Activated CD8-positive, alpha-beta memory T cell treated with anti-CD3 and anti-CD28 coated beads, Interleukin-2, amount 10 ng/mL, durations not matched to agents 7 days and 5 days (primary cell): ENCODE data around the gene CHMP4A. TPM values are rescaled to one million over a fixed set of nuclear protein-coding genes. Genes with fewer than 3 reads are reported as not detected.
"Not testable (repeated sequence)": the region's sequence is repeated elsewhere in the genome, so short reads cannot be mapped to it uniquely, and the experiment has no call there.

Experiments used
- ATAC-seq: fragments of 150-1000 bp; cut with Tn5 transposase; one replicate; pipeline ENCODE4 v1.10.0; 2021; ENCODE audit warnings: moderate library complexity
- CTCF ChIA-PET: fragments of 350-600 bp; sonication (Branson Sonifier 250); formaldehyde crosslinking; loops from one replicate; lab custom pipeline; 2021; ENCODE audit warnings: antibody characterized with exemption; lab: Charles Lee
- DNase-seq: peaks from one replicate; pipeline ENCODE4 v3.0.0-alpha.2; 2020
- H3K27ac Mint-ChIP-seq: one replicate; pipeline ENCODE4 v1.8.0; 2021; ENCODE audit warnings: mild to moderate bottlenecking, mixed read lengths
- H3K27me3 Mint-ChIP-seq: one replicate; pipeline ENCODE4 v1.8.0; 2021; ENCODE audit warnings: mixed read lengths
- H3K36me3 Mint-ChIP-seq: one replicate; pipeline ENCODE4 v1.8.0; 2021; ENCODE audit warnings: mild to moderate bottlenecking, mixed read lengths
- H3K4me1 Mint-ChIP-seq: one replicate; pipeline ENCODE4 v1.8.0; 2021; ENCODE audit warnings: mixed read lengths
- H3K4me3 Mint-ChIP-seq: one replicate; pipeline ENCODE4 v1.8.0; 2021; ENCODE audit warnings: mild to moderate bottlenecking, moderate library complexity, mixed read lengths
- H3K9me3 Mint-ChIP-seq: one replicate; pipeline ENCODE4 v1.8.0; 2022; ENCODE audit warnings: low read depth, mixed read lengths
- total RNA-seq, 2 experiments: library from RNA; stranded (reverse); gene quantifications; one replicate each; pipeline ENCODE4 v1.2.3, GENCODE V29; 2021

Gene CHMP4A
- total RNA-seq, 2 experiments from 2014 or later: 80.5 to 82.5 TPM

GRCh38 chr14:24231263-24232120, 18.2 kb upstream of the CHMP4A start:
- peak overlapping the region; percentile 84 for H3K4me3 Mint-ChIP-seq
- peaks cover 55% of the 10 kb centered on the region for H3K4me1 Mint-ChIP-seq
- H3K9me3 Mint-ChIP-seq: no peaks in the 10 kb centered on the region
- CTCF ChIA-PET: interaction anchor here (0.6 to 1.7 kb wide), 6 partner anchors 11 to 166 kb away, joined by 3 to 12 read pairs (median 4); partner anchors contain the start of genes MDP1 and TINF2
- H3K36me3 Mint-ChIP-seq: peaks cover 27% of the 10 kb centered on the region
- ATAC-seq (peak; percentile 26), DNase-seq (peak; percentile 65)
- H3K27me3 Mint-ChIP-seq: no peaks in the 10 kb centered on the region
- H3K27ac Mint-ChIP-seq: peak overlapping the region; percentile 95

- H3K36me3 Mint-ChIP-seq: peaks cover 13% of the 10 kb centered on the region
- DNase-seq (no peak), ATAC-seq (no peak)
- CTCF ChIA-PET: interaction anchor here (0.7 to 2.7 kb wide), 7 partner anchors 9 to 203 kb away, joined by 3 to 13 read pairs (median 3); partner anchors contain the start of gene TINF2
- H3K27ac Mint-ChIP-seq: no peak overlapping the region
- no peaks in the 10 kb centered on the region for H3K9me3 Mint-ChIP-seq
- H3K4me3 Mint-ChIP-seq: no peak overlapping the region
- no peaks in the 10 kb centered on the region for H3K27me3 Mint-ChIP-seq
- H3K4me1 Mint-ChIP-seq: peaks cover 40% of the 10 kb centered on the region
Observed at GRCh38 chr14:24228902-24229301, 15.6 kb upstream of the CHMP4A start.

- H3K4me1 Mint-ChIP-seq: peaks cover 31% of the 10 kb centered on the region
- no peaks in the 10 kb centered on the region for H3K27me3 Mint-ChIP-seq
- DNase-seq (no peak), ATAC-seq (no peak)
- no peak overlapping the region for H3K27ac Mint-ChIP-seq
- CTCF ChIA-PET: interaction anchor here (1.7 to 2.7 kb wide), 2 partner anchors 10 to 16 kb away, joined by 6 to 13 read pairs; partner anchors contain the start of genes MDP1 and TINF2
- H3K9me3 Mint-ChIP-seq: no peaks in the 10 kb centered on the region
- peaks cover 13% of the 10 kb centered on the region for H3K36me3 Mint-ChIP-seq
- H3K4me3 Mint-ChIP-seq: no peak overlapping the region
Observed at GRCh38 chr14:24226473-24226872, 13.2 kb upstream of the CHMP4A start.

DNA sequence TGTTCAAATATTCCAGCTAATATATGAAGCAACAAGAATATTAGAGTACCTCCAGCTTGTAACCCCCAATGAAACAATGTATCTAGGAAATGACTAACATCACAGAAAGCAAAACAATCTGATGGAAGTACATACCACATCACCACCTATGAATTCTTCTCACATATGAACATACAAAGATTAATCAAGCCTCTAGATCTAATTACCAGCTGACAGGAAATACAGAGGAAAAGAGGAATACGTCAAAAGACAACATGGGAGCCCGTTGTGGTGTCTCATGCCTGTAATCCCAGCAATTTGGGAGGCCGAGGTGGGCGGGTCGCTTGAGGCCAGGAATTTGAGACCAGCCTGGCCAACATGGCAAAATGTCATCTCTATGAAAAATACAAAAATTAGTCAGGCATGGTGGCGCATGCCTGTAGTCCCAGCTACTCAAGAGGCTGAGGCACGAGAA, 11.4 kb upstream of the CHMP4A start:
- H3K4me1 Mint-ChIP-seq: peaks cover 24% of the 10 kb centered on the region
- no peak overlapping the region for H3K27ac Mint-ChIP-seq
- peaks cover 13% of the 10 kb centered on the region for H3K36me3 Mint-ChIP-seq
- ATAC-seq: no peak
- CTCF ChIA-PET: interaction anchor here (1.0 to 2.0 kb wide), 3 partner anchors 9 to 84 kb away, joined by 3 to 6 read pairs (median 3); partner anchors contain the start of genes CHMP4A and MDP1
- no peak for DNase-seq
- H3K4me3 Mint-ChIP-seq: no peak overlapping the region
- H3K27me3 Mint-ChIP-seq: no peaks in the 10 kb centered on the region
- no peaks in the 10 kb centered on the region for H3K9me3 Mint-ChIP-seq

- ATAC-seq, DNase-seq, H3K27ac Mint-ChIP-seq, H3K27me3 Mint-ChIP-seq, H3K9me3 Mint-ChIP-seq, H3K4me3 Mint-ChIP-seq: not testable (repeated sequence)
- Mint-ChIP-seq H3K4me1 (peaks cover 21% of the 10 kb centered on the region), H3K36me3 (peaks cover 11% of the 10 kb centered on the region)
- CTCF ChIA-PET: interaction anchor here (0.8 kb wide), 1 partner anchor 48 kb away, joined by 3 read pairs; the partner anchor contains the start of gene RABGGTA
Observed at GRCh38 chr14:24222987-24223386, 9.7 kb upstream of the CHMP4A start.

- H3K27ac Mint-ChIP-seq: peak overlapping the region; percentile 34
- CTCF ChIA-PET: interaction anchor here (0.6 to 1.5 kb wide), 7 partner anchors 9 to 217 kb away, joined by 3 to 6 read pairs (median 3); partner anchors contain the start of gene RABGGTA
Observed at GRCh38 chr14:24219521-24219920, 6.2 kb upstream of the CHMP4A start.

DNA sequence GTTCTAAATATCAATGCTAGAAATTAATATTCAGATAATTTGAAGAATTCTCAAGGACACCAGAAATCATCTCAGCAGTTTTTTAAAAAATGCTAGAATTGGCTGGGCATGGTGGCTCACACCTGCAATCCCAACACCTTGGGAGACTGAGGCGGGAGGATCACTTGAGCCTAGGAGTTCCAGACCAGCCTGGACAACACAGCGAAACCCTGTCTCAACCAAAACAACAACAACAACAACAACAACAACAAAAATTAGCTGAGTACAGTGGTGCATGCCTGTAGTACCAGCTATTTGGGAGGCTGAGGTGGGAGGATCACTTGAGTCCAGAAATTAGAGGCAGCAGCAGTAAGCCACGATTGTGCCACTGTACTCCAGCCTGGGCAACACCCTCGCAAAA, 5.8 kb upstream of the CHMP4A start:
- H3K4me1 Mint-ChIP-seq: peaks cover 24% of the 10 kb centered on the region
- CTCF ChIA-PET: interaction anchor here (0.8 to 1.5 kb wide), 4 partner anchors 9 to 217 kb away, joined by 3 to 6 read pairs (median 3); no protein-coding TSS in a partner anchor
- no peaks in the 10 kb centered on the region for H3K9me3 Mint-ChIP-seq
- no peak overlapping the region for H3K27ac Mint-ChIP-seq
- no peaks in the 10 kb centered on the region for H3K27me3 Mint-ChIP-seq
- DNase-seq: no peak
- peaks cover 7% of the 10 kb centered on the region for H3K36me3 Mint-ChIP-seq
- ATAC-seq: no peak
- no peak overlapping the region for H3K4me3 Mint-ChIP-seq

More at GRCh38 chr14:24219521-24219920, 6.2 kb upstream of the CHMP4A start:
- Mint-ChIP-seq H3K36me3 (peaks cover 8% of the 10 kb centered on the region), H3K4me3 (no peak overlapping the region), H3K9me3 (no peaks in the 10 kb centered on the region), H3K4me1 (peaks cover 21% of the 10 kb centered on the region), H3K27me3 (no peaks in the 10 kb centered on the region)
- ATAC-seq: no peak
- no peak for DNase-seq

- not testable (repeated sequence) for ATAC-seq, DNase-seq, H3K4me3 Mint-ChIP-seq, H3K27me3 Mint-ChIP-seq, H3K9me3 Mint-ChIP-seq
- Mint-ChIP-seq H3K36me3 (peaks cover 13% of the 10 kb centered on the region), H3K27ac (peak overlapping the region; percentile 99), H3K4me1 (peaks cover 40% of the 10 kb centered on the region)
- CTCF ChIA-PET: interaction anchor here (1.1 to 5.8 kb wide), 9 partner anchors 9 to 215 kb away, joined by 3 to 48 read pairs (median 6); partner anchors contain the start of genes CIDEB, DHRS1, LTB4R2 and NOP9
Observed at GRCh38 chr14:24216876-24217275, 3.6 kb upstream of the CHMP4A start.

DNA sequence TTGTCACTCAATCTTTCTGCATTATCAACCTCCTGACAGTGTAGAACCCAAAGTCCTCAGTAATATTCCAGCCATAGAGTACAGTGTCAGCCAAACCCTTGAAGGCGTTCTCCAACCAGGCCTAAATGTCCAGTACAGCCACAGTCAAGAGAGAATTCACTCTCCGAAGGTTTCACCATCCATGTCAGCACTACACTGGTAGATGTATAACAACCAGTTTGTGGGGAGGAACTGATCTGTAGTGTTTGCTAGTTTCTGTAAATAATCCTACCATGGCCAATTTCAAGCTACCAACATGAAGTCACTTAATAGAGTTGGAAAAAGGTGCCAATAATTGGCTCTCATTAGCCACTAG, 3.0 kb upstream of the CHMP4A start:
- Mint-ChIP-seq H3K4me1 (peaks cover 46% of the 10 kb centered on the region), H3K27ac (peak overlapping the region; percentile 99), H3K9me3 (no peaks in the 10 kb centered on the region), H3K4me3 (peak overlapping the region; percentile 97), H3K27me3 (no peaks in the 10 kb centered on the region), H3K36me3 (peaks cover 18% of the 10 kb centered on the region)
- DNase-seq: no peak
- CTCF ChIA-PET: interaction anchor here (0.8 to 5.8 kb wide), 23 partner anchors 8 to 221 kb away, joined by 3 to 48 read pairs (median 5); partner anchors contain the start of genes CIDEB, DHRS1, IPO4 and IRF9
- no peak for ATAC-seq

DNA sequence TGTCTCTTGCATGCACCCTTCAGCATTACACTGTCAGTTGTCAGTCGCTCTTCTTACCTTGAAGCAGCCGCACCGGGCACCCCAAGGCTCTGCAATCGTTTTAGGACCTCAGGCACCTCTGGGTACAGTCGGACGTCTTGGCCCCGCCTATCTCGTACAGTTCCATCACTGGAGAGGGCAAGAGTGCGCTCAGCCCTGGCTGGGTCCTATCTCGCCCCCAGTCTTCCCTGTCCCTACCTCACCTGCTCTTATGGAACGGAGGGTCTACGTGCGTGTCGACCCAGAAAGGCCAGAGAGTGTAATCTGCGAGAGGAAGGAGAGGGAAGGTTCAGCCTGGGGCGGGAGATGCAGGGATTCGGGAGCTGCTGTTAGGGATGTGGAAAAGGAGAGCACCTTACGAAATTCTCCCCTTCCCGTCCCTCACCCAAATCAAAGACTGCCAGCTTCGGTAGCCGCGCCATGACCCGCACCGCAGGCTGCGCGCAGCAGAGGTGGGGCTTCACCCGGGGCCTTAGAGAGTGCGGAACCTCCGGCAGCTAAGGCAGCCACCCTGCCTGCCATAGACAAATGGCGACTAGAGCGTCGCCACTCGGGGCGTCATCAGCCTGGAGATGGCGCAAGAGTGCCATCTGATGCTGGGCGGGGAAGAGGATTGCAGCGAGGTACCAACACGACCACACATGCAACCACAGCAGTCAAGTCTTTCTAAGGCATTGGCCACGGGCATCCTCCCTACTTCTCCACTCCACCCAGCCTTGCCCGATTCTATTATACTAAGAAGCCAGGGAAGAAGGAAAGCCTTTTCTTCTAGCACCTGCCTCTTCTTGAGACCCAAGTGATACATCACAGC, 2.4 kb upstream of the CHMP4A start, which contains the start of gene MDP1:
MDP1 (minus strand) TSS at position 572 of the 850 bp plus-strand sequence; CDS start at position 461, 111 bp downstream.
- peaks cover 20% of the 10 kb centered on the region for H3K36me3 Mint-ChIP-seq
- ATAC-seq (peak; percentile 76), DNase-seq (peak; percentile 94)
- peak within 1 kb of the TSS; percentile 99 for H3K27ac Mint-ChIP-seq
- no peaks in the 10 kb centered on the region for H3K27me3 Mint-ChIP-seq
- peak within 1 kb of the TSS; percentile 97 for H3K4me3 Mint-ChIP-seq
- CTCF ChIA-PET: interaction anchor here (0.8 to 5.8 kb wide), 26 partner anchors 8 to 221 kb away, joined by 3 to 48 read pairs (median 5); partner anchors contain the start of genes CIDEB, DHRS1, IPO4 and IRF9
- peaks cover 47% of the 10 kb centered on the region for H3K4me1 Mint-ChIP-seq
- H3K9me3 Mint-ChIP-seq: no peaks in the 10 kb centered on the region

- H3K4me3 Mint-ChIP-seq: peak overlapping the region; percentile 99
- DNase-seq (no peak), ATAC-seq (no peak)
- no peaks in the 10 kb centered on the region for H3K27me3 Mint-ChIP-seq
- peaks cover 49% of the 10 kb centered on the region for H3K4me1 Mint-ChIP-seq
- CTCF ChIA-PET: interaction anchor here (0.5 to 5.8 kb wide), 22 partner anchors 10 to 217 kb away, joined by 3 to 48 read pairs (median 6); partner anchors contain the start of genes CIDEB, DHRS1, IPO4 and IRF9
- H3K36me3 Mint-ChIP-seq: peaks cover 35% of the 10 kb centered on the region
- H3K27ac Mint-ChIP-seq: peak overlapping the region; percentile 99
- H3K9me3 Mint-ChIP-seq: no peaks in the 10 kb centered on the region
Observed at GRCh38 chr14:24213866-24214662, 776 bp upstream of the CHMP4A start.
